ENCODE results near the gene PABPN1L. TPM values are rescaled to one million over a fixed set of nuclear protein-coding genes. Genes with fewer than 3 reads are reported as not detected.
A peak's percentile ranks its signal among the peaks of the same experiment; 100 is the strongest.

PABPN1L gene
- total RNA-seq, 1 experiment from 2014 or later = 0.57 TPM

DNA sequence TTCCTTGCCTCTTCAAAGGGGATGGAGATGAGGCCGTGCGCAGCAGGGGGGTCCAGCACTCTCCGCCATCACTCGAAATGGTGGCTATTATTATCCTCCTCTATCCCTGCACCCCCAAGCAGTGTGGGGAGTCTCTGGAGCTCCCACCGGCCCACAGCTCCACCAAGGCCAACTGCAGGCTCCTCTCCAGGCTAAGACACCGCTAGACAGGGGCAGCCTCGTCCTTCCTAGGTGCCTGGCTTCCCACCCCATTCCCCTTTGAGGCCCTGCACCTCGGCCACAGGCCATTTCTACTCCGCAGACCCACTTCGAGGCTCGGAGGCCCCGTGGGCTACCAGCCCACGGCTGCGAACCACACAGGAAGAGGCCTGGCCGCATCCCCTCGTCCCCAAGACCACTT lies 39.6 kb upstream of the PABPN1L start:
- H3K4me3 ChIP-seq (replicated peaks in 1 of 2; ENCODE audit: low read depth in 1 of 2, low read length in 2 of 2) = no peak overlapping the region
- no TSS peak for BruUV-seq (replicated peaks)
- peak overlapping the region; percentile 38 for H3K4me2 ChIP-seq (ENCODE audit: low read length)
- no peak overlapping the region for H2AFZ ChIP-seq (ENCODE audit: low read depth, low read length, poor library complexity, severe bottlenecking)
- intact Hi-C loops (cut with micrococcal nuclease) = no loop called here
- H3K4me1 ChIP-seq (ENCODE audit: control insufficient read depth in 1 of 2, insufficient read depth in 2 of 2, low read length in 2 of 2) = peaks cover 19 to 41% of the 10 kb centered on the region in 2 experiments
- H4K20me1 ChIP-seq (ENCODE audit: insufficient read depth) = no peaks in the 10 kb centered on the region
- TF ChIP-seq SRF (IDR thresholded peaks at IDR 0.05; ENCODE audit: low read depth) (no peak), EZH2phosphoT487 (IDR thresholded peaks at IDR 0.05; ENCODE audit: borderline replicate concordance) (no peak), ZNF274 (IDR thresholded peaks at IDR 0.05; ENCODE audit: low read depth, low read length) (no peak), POLR2AphosphoS5 (IDR thresholded peaks at IDR 0.05; ENCODE audit: low read depth, low read length) (no peak), RAD21 (IDR thresholded peaks at IDR 0.05; ENCODE audit: low read depth) (no peak), POLR2A (IDR thresholded peaks at IDR 0.05; ENCODE audit: borderline replicate concordance, extremely low read depth, insufficient read depth, insufficient read length) (no peak), SIN3A (IDR thresholded peaks at IDR 0.05; ENCODE audit: low read depth) (no peak), CBX3 (IDR thresholded peaks at IDR 0.05; ENCODE audit: low read depth) (no peak), ZFX (IDR thresholded peaks at IDR 0.05) (no peak), YY1 (IDR thresholded peaks at IDR 0.05; ENCODE audit: extremely low read depth, insufficient replicate concordance, low read depth, low read length) (no peak), FOSL1 (IDR thresholded peaks at IDR 0.05; ENCODE audit: low read depth) (no peak), CEBPB (IDR thresholded peaks at IDR 0.05; ENCODE audit: low read depth) (no peak), SP1 (IDR thresholded peaks at IDR 0.05; ENCODE audit: low read depth) (no peak)
- TF ChIP-seq, protein P1, sequence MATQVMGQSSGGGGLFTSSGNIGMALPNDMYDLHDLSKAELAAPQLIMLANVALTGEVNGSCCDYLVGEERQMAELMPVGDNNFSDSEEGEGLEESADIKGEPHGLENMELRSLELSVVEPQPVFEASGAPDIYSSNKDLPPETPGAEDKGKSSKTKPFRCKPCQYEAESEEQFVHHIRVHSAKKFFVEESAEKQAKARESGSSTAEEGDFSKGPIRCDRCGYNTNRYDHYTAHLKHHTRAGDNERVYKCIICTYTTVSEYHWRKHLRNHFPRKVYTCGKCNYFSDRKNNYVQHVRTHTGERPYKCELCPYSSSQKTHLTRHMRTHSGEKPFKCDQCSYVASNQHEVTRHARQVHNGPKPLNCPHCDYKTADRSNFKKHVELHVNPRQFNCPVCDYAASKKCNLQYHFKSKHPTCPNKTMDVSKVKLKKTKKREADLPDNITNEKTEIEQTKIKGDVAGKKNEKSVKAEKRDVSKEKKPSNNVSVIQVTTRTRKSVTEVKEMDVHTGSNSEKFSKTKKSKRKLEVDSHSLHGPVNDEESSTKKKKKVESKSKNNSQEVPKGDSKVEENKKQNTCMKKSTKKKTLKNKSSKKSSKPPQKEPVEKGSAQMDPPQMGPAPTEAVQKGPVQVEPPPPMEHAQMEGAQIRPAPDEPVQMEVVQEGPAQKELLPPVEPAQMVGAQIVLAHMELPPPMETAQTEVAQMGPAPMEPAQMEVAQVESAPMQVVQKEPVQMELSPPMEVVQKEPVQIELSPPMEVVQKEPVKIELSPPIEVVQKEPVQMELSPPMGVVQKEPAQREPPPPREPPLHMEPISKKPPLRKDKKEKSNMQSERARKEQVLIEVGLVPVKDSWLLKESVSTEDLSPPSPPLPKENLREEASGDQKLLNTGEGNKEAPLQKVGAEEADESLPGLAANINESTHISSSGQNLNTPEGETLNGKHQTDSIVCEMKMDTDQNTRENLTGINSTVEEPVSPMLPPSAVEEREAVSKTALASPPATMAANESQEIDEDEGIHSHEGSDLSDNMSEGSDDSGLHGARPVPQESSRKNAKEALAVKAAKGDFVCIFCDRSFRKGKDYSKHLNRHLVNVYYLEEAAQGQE (IDR thresholded peaks at IDR 0.05; ENCODE audit: low read depth) = no peak
- TF ChIP-seq, protein P2, sequence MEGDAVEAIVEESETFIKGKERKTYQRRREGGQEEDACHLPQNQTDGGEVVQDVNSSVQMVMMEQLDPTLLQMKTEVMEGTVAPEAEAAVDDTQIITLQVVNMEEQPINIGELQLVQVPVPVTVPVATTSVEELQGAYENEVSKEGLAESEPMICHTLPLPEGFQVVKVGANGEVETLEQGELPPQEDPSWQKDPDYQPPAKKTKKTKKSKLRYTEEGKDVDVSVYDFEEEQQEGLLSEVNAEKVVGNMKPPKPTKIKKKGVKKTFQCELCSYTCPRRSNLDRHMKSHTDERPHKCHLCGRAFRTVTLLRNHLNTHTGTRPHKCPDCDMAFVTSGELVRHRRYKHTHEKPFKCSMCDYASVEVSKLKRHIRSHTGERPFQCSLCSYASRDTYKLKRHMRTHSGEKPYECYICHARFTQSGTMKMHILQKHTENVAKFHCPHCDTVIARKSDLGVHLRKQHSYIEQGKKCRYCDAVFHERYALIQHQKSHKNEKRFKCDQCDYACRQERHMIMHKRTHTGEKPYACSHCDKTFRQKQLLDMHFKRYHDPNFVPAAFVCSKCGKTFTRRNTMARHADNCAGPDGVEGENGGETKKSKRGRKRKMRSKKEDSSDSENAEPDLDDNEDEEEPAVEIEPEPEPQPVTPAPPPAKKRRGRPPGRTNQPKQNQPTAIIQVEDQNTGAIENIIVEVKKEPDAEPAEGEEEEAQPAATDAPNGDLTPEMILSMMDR (IDR thresholded peaks at IDR 0.05 in 2 of 3, conservative IDR thresholded peaks at IDR 0.05 in 1 of 3; ENCODE audit: borderline replicate concordance in 1 of 3, insufficient read depth in 1 of 3, low read depth in 2 of 3, low read length in 2 of 3) = no peak
- ChIA-PET CTCF (no interaction called here), POLR2A (interaction anchor here (0.7 to 1.1 kb wide), 2 partner anchors 265 to 287 kb away, joined by 4 read pairs; no protein-coding TSS in a partner anchor), RAD21 (ENCODE audit: low non-redundant PET in 1 of 2, low total read pairs in 2 of 2, uncharacterized antibody in 2 of 2, unreplicated experiment in 2 of 2) (no interaction called here)
- ATAC-seq (peak; percentile 8; the same call in 1 of the 2 replicates), DNase-seq (ENCODE audit: low read depth, low spot score) (no peak)
- no peaks in the 10 kb centered on the region for H3K27me3 ChIP-seq (ENCODE audit: insufficient read depth, low read length)
- H3K79me2 ChIP-seq (ENCODE audit: insufficient read depth, low read length) = no peaks in the 10 kb centered on the region
- no peaks in the 10 kb centered on the region for H3K36me3 ChIP-seq (ENCODE audit: control insufficient read depth in 1 of 2, insufficient read depth in 2 of 2, low read length in 2 of 2)
- no peak overlapping the region for H3K9ac ChIP-seq (ENCODE audit: low read length)
- H3K9me3 ChIP-seq (ENCODE audit: control insufficient read depth in 1 of 2, insufficient read depth in 1 of 2, low read depth in 1 of 2, low read length in 2 of 2) = no peaks in the 10 kb centered on the region
- H3K9me2 ChIP-seq (ENCODE audit: insufficient read depth) = no peaks in the 10 kb centered on the region
- no peak overlapping the region for H3K27ac ChIP-seq (ENCODE audit: low read depth, low read length)

Data from HCT116 (cell line).